GM21367 (cell line): ENCODE data around the gene CSNK2A1.
A peak's percentile ranks its signal among the peaks of the same experiment; 100 is the strongest.
"Not testable (repeated sequence)": the region's sequence is repeated elsewhere in the genome, so short reads cannot be mapped to it uniquely, and the experiment has no call there.

Source experiments
- ATAC-seq: cut with Tn5 transposase; IDR thresholded peaks from one replicate; pipeline ENCODE4 v1.9.1; 2021; ENCODE audit not compliant: unreplicated experiment

The CSNK2A1 gene

DNA sequence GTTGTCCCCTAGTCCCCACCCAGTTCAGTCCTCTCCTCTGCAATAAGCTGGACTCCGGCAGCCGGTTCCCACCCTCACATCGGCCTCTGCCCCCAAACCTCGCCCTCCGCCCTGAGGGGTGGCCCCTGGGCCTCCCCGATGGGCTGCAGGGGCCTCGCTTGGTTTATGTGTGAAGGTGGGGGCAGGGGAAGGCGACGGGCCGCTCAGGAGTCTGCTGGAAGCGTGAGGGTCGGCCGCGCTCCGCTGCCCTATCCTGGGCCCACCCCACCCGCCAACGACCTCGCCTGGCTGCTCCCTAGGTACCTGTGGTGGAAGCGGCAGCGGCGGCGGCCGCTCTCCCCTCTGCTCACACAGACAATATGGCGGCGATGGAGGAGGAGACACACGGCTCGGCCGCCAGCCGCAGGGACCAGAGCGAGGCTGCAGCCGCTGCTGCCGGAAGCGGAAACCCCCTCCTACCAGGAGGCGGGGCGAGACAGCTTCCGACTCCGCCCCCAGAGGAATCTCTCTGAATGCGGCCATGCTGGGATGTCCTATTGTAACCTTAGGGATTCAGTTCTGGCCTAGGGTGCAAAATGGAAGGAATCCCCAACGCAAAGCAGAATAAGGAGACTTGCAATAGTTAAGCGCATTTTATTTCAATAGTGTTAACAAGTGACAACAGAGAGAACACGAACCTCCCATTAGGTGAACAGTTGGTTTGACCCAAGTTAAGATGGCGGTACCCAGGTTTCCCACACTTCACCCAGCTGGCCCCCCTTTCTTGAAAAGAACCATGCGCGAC, at the start of gene CSNK2A1:
TSS of gene CSNK2A1 (minus strand) at position 422 of the 784 bp plus-strand sequence. CDS start 35,239 bp downstream, outside the sequence.
- peak; percentile 83 for ATAC-seq

GRCh38 chr20:592506-592905, 48.9 kb upstream of the CSNK2A1 start:
- ATAC-seq, result no peak

DNA sequence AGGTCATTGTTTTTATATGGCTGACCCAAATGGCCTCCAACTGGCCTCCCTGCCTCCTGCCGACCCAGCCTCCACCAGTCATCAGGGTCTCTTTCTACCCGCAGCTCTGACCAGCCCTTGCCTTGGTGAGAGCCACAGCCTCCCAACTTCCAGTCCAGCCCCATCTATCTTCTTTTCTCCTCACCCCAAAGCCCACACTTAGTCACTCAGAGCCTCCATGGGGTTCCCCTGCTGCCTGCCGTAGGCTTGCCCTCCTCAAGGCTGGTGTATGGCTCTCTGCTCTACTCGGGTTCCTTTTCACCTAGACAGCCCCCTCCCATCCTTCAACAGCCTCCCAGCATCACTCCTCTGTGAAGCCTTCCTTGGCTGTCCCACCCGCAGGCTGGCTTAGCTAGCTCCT, 48.4 kb upstream of the CSNK2A1 start:
- ATAC-seq, result no peak

GRCh38 chr20:588932-589672, 45.5 kb upstream of the CSNK2A1 start:
- no peak for ATAC-seq

- no peak for ATAC-seq
These were observed 44.9 kb upstream of the CSNK2A1 start for GRCh38 chr20:588476-588875.

DNA sequence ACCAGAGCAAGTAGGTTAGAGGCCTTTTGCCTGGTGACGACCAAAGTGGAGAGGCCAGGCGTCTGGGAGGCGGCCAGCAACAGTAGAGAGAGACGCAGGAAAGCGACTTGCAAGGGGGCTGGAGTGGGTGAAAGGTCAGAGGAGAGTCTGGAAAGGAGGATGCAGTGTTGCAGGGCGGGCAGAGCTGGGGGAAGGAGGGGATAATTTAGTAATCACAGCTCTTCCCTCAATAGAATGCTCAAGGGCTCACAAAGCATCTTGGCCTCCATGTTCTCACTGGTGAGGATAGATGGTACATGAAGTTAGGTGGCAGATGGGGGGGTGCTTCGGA, 41.3 kb upstream of the CSNK2A1 start:
- no peak for ATAC-seq

GRCh38 chr20:584161-584970, 40.8 kb upstream of the CSNK2A1 start:
- ATAC-seq, result no peak

DNA sequence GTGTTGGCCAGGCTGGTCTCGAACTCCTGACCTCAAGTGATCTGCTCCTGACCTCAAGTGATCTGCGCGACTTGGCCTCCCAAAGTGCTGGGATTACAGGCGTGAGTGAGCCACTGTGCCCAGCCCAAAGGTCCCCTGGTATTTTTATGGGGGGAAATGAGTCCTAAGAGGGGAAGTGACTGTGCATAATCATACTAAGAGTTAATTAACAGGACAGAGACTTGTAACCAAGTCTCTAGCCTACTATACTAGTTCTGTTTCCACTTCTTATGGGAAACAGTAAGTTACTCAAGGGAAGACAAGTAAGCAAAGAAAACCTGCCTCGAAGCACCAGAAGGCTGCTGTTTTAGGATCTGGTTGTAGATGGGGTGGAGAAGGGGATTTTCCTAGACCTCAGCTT, 38.6 kb upstream of the CSNK2A1 start:
- ATAC-seq, result no peak

DNA sequence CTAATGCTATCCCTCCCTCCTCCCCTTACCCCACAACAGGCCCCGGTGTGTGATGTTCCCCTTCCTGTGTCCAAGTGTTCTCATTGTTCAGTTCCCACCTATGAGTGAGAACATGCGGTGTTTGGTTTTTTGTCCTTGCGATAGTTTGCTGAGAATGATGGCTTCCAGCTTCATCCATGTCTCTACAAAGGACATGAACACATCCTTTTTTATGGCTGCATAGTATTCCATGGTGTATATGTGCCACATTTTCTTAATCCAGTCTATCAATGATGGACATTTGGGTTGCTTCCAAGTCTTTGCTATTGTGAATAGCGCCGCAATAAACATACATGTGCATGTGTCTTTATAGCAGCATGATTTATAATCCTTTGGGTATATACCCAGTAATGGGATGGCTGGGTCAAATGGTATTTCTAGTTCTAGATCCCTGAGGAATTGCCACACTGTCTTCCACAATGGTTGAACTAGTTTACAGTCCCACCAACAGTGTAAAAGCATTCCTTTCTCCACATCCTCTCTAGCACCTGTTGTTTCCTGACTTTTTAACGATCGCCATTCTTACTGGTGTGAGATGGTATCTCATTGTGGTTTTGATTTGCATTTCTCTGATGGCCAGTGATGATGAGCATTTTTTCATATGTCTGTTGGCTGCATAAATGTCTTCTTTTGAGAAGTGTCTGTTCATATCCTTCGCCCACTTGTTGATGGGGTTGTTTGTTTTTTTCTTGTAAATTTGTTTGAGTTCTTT, 35.5 kb upstream of the CSNK2A1 start:
- ATAC-seq, result not testable (repeated sequence)

GRCh38 chr20:577167-577791, 33.7 kb upstream of the CSNK2A1 start:
- no peak for ATAC-seq

GRCh38 chr20:576156-576555, 32.6 kb upstream of the CSNK2A1 start:
- no peak for ATAC-seq

DNA sequence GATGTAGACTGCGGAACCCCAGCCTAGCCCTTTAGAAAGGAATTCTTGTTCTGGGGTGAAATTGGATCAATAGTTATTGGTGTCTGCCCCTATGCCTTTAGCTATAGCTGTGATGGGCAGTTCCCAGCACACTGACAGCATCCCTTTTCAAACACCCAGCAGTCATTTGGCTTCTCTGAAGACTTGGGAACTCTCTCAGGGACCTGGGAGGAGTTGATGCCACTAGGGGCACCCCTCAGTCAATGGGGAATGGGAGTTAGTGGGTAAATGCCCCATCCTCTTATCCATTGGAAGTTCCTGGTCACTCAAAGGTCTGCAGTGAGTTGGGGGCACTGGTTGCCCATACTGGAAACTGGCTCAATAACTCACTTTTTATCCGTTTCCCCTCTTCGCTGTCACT, 31.6 kb upstream of the CSNK2A1 start:
- ATAC-seq, result no peak

DNA sequence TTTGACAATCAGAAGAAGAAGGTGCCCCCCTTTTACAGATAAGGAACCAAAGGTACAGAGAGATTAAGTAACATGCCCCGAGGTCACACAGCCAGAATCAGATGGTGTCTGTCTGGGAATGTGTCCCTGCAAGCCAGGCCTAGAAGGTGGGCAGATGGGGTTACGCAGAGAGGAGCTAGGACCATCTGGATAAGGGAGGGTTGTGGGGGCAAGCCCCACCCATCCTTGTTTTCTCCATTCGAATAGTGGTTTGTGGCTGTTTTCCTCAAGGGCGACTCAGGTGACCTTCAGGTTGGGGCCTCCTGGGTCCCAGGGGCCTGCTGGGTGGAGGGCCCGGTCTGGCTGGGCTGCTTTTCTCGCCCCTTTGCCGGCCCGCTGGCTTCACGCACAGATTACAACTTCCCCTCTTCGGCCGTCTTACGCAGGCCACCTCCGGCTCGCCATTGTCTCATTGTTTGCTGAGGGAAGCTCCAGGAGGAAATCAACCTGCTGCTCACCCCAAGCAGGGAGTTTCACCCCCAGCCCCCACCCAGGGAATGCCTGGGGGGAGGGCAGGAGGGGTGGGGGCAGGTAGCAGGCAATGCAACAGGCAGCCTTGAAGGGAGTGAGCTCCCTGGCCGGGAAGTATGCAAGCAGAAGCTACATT, 30.8 kb upstream of the CSNK2A1 start:
- ATAC-seq, result no peak

- ATAC-seq, result no peak
These were observed 30.1 kb upstream of the CSNK2A1 start for GRCh38 chr20:573414-574296.

- no peak for ATAC-seq
These were observed 29.1 kb upstream of the CSNK2A1 start for GRCh38 chr20:572727-573126.

- ATAC-seq, result no peak
These were observed 28.3 kb upstream of the CSNK2A1 start for GRCh38 chr20:571754-572441.

DNA sequence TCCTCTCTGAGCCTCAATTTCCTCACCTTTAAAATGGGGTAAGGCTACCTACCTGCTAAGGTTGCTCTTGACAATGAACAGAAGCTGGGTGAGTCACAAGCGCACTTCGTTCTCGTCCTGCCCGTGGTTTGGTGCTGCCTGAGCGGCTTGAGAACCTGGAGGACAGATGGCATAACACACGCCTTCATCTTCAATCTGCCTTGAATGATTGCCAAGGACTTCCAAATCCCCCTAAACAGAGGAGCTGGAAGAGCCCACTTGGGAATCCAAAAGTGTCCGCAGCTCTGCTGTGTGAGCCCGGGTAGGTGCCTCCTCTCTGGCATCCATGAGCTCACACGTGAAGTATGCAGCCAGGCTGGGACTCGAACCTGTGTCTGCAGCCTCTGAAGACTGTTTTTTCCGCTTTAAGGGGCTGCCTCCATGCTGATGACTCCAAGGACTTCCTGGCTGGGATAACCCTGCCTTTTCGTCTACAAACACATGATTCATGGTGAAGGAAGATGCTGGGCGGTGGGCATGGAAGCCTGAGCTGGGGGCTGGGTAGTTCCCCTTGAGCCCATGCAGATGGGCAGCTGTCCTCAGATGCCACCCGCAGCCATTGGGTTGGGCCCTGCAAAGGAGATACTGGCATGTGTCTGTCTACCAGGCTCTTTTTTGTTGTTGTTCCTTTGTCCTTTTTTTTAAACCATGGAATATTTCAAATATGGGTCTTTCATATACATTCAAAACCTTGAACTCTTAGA, 25.3 kb upstream of the CSNK2A1 start:
- ATAC-seq, result no peak
